Natural killer cell (primary cell): Measurements from ENCODE around the gene SPINK1. TPM values are rescaled to one million over a fixed set of nuclear protein-coding genes. Genes with fewer than 3 reads are reported as not detected.
"Not testable (repeated sequence)": the region's sequence is repeated elsewhere in the genome, so short reads cannot be mapped to it uniquely, and the experiment has no call there.

ENCODE experiments used
- ATAC-seq, 3 donors: fragments of 150-1000 bp in 2 of 3; fragments of 200-7000 bp in 1 of 3; cut with Tn5 transposase; 1 replicate in 1 of 3; 2 replicates in 2 of 3; pipeline ENCODE4 v1.10.0; 2021; ENCODE audit warnings: mild to moderate bottlenecking in 2 of 3, moderate library complexity in 2 of 3
- DNase-seq, 2 donors: peaks; one replicate each; pipeline versions ENCODE4 v3.0.0 to v3.0.0-alpha.2; 2013 to 2021; ENCODE audit warnings: mixed read lengths in 1 of 2
- H3K27ac ChIP-seq: one replicate; pipeline ENCODE4 v1.5.1; 2013; ENCODE audit warnings: mild to moderate bottlenecking, low read length
- H3K27me3 ChIP-seq: one replicate; pipeline ENCODE4 v1.6.1; 2013; ENCODE audit warnings: low read length; ENCODE audit not compliant: control insufficient read depth, insufficient read depth
- H3K36me3 ChIP-seq: one replicate; pipeline ENCODE4 v1.6.1; 2013; ENCODE audit warnings: low read length; ENCODE audit not compliant: control insufficient read depth, insufficient read depth
- H3K4me1 ChIP-seq: one replicate; pipeline ENCODE4 v1.6.1; 2013; ENCODE audit warnings: low read length; ENCODE audit not compliant: control insufficient read depth, insufficient read depth
- H3K4me3 ChIP-seq: one replicate; pipeline ENCODE4 v1.5.1; 2013; ENCODE audit warnings: low read length
- H3K9me3 ChIP-seq: one replicate; pipeline ENCODE4 v1.6.1; 2013; ENCODE audit warnings: low read length; ENCODE audit not compliant: control insufficient read depth, insufficient read depth
- H3K27ac Mint-ChIP-seq, 2 donors: one replicate each; pipeline ENCODE4 v1.8.0; 2022; ENCODE audit warnings: mild to moderate bottlenecking in 2 of 2, mixed read lengths in 2 of 2, moderate library complexity in 1 of 2
- H3K27me3 Mint-ChIP-seq, 2 donors: one replicate each; pipeline ENCODE4 v1.8.0; 2022; ENCODE audit warnings: low read depth in 2 of 2, mixed read lengths in 2 of 2
- H3K36me3 Mint-ChIP-seq: one replicate; pipeline ENCODE4 v1.8.0; 2022; ENCODE audit warnings: mixed read lengths
- H3K4me1 Mint-ChIP-seq, 2 donors: one replicate each; pipeline ENCODE4 v1.8.0; 2022; ENCODE audit warnings: mixed read lengths in 2 of 2
- H3K4me3 Mint-ChIP-seq: one replicate; pipeline ENCODE4 v1.8.0; 2022; ENCODE audit warnings: mild to moderate bottlenecking, moderate library complexity, mixed read lengths
- H3K9me3 Mint-ChIP-seq, 2 donors: one replicate each; pipeline ENCODE4 v1.8.0; 2022; ENCODE audit warnings: mixed read lengths in 2 of 2
- WGBS: methylation state at CpG from one replicate; pipeline ENCODE4 v1.1.7; 2013; ENCODE audit warnings: missing lambda C conversion rate; ENCODE audit not compliant: insufficient coverage; 5-methylcytosine and 5-hydroxymethylcytosine counted together
- intact Hi-C: fragments of 100-400 bp; cut with micrococcal nuclease; formaldehyde crosslinking; loops from one replicate; pipeline ENCODE4 v1.14.2; 2022
- total RNA-seq, 4 donors: library from RNA; stranded (reverse); fragments of 120-200 nt in 1 of 4; gene quantifications; one replicate each; pipeline versions ENCODE4 v1.2.3 to v1.2.4, GENCODE V29; 2013 to 2022
- TF ChIP-seq, protein P1 (sequence below): fragments of 200-600 bp; IDR thresholded peaks from one replicate; pipeline ENCODE4 v1.8.0; 2022; ENCODE audit warnings: antibody characterized with exemption

SPINK1 gene
- total RNA-seq, 3 donors from 2014 or later (not counting 1 experiment from before 2014, with no cell fraction given), result not detected

DNA sequence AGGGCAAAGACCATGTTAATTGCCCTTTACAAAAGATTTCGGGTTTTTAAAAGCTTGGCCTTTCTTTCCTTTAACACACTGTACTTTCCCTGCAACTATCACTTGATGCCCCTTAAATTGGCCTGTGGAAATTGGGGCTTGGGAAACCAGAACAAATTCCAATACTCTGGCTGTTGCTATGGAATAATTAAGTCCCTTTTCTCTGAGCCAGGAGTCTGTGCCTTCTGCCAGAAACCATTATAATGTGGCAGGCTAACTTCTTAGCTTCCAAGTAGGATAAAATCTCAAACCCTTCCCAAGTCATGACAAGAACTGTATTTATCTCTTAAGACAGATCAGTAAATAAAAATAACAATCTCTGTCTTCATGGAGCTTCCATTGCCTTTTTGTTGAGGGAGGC lies 1.1 kb upstream of the SPINK1 start:
- Mint-ChIP-seq H3K4me3 (no peak overlapping the region), H3K36me3 (no peaks in the 10 kb centered on the region), H3K27ac (no peak overlapping the region), H3K9me3 (no peaks in the 10 kb centered on the region), H3K27me3 (peaks cover 7 to 20% of the 10 kb centered on the region in 2 donors), H3K4me1 (no peaks in the 10 kb centered on the region)
- DNase-seq, result no peak
- no peaks in the 10 kb centered on the region for H3K36me3 ChIP-seq
- no peak overlapping the region for H3K27ac ChIP-seq
- H3K4me3 ChIP-seq, result no peak overlapping the region
- TF ChIP-seq, protein P1, sequence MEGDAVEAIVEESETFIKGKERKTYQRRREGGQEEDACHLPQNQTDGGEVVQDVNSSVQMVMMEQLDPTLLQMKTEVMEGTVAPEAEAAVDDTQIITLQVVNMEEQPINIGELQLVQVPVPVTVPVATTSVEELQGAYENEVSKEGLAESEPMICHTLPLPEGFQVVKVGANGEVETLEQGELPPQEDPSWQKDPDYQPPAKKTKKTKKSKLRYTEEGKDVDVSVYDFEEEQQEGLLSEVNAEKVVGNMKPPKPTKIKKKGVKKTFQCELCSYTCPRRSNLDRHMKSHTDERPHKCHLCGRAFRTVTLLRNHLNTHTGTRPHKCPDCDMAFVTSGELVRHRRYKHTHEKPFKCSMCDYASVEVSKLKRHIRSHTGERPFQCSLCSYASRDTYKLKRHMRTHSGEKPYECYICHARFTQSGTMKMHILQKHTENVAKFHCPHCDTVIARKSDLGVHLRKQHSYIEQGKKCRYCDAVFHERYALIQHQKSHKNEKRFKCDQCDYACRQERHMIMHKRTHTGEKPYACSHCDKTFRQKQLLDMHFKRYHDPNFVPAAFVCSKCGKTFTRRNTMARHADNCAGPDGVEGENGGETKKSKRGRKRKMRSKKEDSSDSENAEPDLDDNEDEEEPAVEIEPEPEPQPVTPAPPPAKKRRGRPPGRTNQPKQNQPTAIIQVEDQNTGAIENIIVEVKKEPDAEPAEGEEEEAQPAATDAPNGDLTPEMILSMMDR, result no peak
- peaks cover 6% of the 10 kb centered on the region for H3K27me3 ChIP-seq
- intact Hi-C loops, result no loop called here
- ATAC-seq, result no peak
- H3K9me3 ChIP-seq, result no peaks in the 10 kb centered on the region
- H3K4me1 ChIP-seq, result no peaks in the 10 kb centered on the region
- WGBS, result 86% methylated on average over 1 of the region's 1 CpG

DNA sequence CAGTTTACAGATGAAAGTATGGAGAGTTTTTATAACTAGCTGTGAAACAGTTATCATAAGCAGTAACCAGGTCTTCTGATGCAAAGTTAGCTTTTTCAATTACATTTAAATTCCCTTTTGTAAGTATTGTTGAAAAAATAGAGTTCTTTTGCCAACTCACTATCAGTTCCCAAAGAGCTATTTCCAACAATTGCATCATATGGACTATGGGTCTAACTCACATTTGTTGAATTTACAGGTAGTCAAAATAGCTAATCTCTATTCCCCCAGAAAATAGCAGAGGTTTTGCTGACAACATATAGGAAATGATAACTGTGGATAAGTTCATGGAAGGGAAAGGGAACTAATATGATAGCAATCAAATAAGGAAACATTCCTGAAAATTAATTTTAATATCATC lies 1.4 kb downstream of the SPINK1 start:
- no peak for ATAC-seq
- TF ChIP-seq, protein P1, result no peak
- no peak overlapping the region for H3K27ac ChIP-seq
- Mint-ChIP-seq H3K9me3 (no peaks in the 10 kb centered on the region), H3K36me3 (no peaks in the 10 kb centered on the region), H3K4me3 (no peak overlapping the region), H3K27me3 (peaks cover 8 to 26% of the 10 kb centered on the region in 2 donors), H3K27ac (no peak overlapping the region), H3K4me1 (no peaks in the 10 kb centered on the region)
- H3K36me3 ChIP-seq, result no peaks in the 10 kb centered on the region
- no peak overlapping the region for H3K4me3 ChIP-seq
- H3K4me1 ChIP-seq, result no peaks in the 10 kb centered on the region
- no peak for DNase-seq
- intact Hi-C loops, result no loop called here
- H3K27me3 ChIP-seq, result peaks cover 6% of the 10 kb centered on the region
- H3K9me3 ChIP-seq, result no peaks in the 10 kb centered on the region

DNA sequence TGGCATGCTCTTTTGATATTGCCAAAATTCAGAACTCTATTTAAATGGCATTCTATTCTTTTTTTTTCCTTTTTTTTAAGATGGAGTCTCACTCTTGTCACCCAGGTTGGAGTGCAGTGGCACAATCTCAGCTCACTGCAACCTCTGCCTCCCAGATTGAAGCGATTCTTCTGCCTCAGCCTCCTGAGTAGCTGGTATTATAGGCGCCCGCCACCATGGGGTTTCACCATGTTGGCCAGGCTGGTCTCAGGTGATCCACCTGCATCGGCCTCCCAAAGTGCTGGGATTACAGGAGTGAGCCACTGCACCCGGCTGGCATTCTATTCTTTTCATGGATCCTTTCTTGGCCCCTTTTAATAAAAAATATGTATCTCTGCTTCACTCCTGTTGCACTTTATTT lies 4.5 kb downstream of the SPINK1 start:
- H3K9me3 Mint-ChIP-seq, H3K36me3 ChIP-seq, H3K36me3 Mint-ChIP-seq, H3K4me1 Mint-ChIP-seq, intact Hi-C loops, DNase-seq, H3K4me3 Mint-ChIP-seq, H3K9me3 ChIP-seq, H3K27ac ChIP-seq, H3K27me3 ChIP-seq, H3K4me1 ChIP-seq, H3K4me3 ChIP-seq, H3K27ac Mint-ChIP-seq, ATAC-seq: not testable (repeated sequence)
- WGBS, result 81% methylated on average over 5 of the region's 5 CpGs
- H3K27me3 Mint-ChIP-seq, result peaks cover 7 to 14% of the 10 kb centered on the region in 2 donors

DNA sequence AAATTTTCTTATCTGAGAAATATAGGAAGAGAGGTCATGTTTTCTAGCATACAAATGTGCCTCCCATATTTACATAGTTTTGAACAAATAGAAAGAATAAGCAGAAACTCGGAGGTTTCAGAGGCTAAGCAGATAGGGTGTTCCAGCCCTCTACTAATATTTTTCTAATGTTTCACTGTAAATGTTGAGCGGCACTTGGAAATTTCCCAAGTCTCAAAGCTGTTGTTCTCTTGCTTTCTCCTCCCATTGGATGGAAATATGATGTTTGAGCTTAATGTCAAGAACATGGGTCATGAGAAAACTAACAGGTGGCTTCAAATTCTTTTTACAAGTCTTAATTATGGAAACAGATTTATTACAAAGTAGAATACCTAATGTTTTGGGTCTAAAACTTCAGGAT lies 5.1 kb downstream of the SPINK1 start:
- Mint-ChIP-seq H3K4me3 (no peak overlapping the region), H3K9me3 (no peaks in the 10 kb centered on the region), H3K4me1 (peaks cover 0 to 8% of the 10 kb centered on the region in 2 donors), H3K27ac (no peak overlapping the region), H3K36me3 (no peaks in the 10 kb centered on the region), H3K27me3 (peaks cover 8 to 18% of the 10 kb centered on the region in 2 donors)
- no CpG with 5 or more reads among the region's 2 CpGs for WGBS
- TF ChIP-seq, protein P1, result no peak
- peaks cover 6% of the 10 kb centered on the region for H3K27me3 ChIP-seq
- DNase-seq, result no peak
- H3K36me3 ChIP-seq, result no peaks in the 10 kb centered on the region
- no peak overlapping the region for H3K4me3 ChIP-seq
- no peak overlapping the region for H3K27ac ChIP-seq
- H3K9me3 ChIP-seq, result no peaks in the 10 kb centered on the region
- no peaks in the 10 kb centered on the region for H3K4me1 ChIP-seq
- ATAC-seq, result no peak
- intact Hi-C loops, result no loop called here
